GM21737 (cell line): ENCODE data around the gene RNF141.

Source experiments
- ATAC-seq: cut with Tn5 transposase; IDR thresholded peaks from one replicate; pipeline ENCODE4 v1.9.1; 2021; ENCODE audit warnings: mild to moderate bottlenecking, moderate library complexity; ENCODE audit not compliant: unreplicated experiment

Gene RNF141

DNA sequence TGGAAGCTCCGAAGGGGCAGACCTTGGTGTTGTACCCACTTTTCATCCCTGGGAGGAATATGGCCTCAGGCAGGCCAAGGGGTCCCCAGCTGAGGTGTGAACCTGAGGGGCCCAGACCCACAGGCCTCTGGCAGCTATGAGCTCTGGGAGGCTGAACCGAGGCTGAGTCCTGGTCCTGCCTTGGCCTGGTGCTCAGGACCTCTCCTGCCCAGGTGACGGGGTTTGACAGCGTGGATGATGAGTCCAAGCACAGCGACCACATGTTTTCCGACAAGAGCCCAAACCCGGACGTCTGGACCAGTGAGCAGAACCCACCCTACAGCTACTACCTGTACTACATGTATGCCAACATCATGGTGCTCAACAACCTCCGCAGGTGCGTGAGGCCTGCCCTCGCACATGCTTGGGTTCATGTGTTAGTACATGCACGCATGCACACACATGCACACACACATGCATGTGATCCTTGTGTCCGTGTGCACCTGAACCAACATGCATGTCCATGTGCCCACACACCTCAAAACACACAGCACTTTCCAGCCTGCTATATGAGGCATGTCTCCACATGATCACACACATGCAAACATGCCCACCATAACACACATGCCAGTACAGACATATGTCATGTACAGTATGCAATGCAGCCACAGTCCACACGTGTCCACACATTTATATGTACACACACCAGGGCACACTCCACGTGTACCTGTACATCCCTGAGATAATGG, 40.9 kb downstream of the RNF141 start:
- no peak for ATAC-seq

GRCh38 chr11:10499452-10499851, 41.5 kb downstream of the RNF141 start:
- no peak for ATAC-seq

- no peak for ATAC-seq
Observed at GRCh38 chr11:10498426-10499250, 42.3 kb downstream of the RNF141 start.

DNA sequence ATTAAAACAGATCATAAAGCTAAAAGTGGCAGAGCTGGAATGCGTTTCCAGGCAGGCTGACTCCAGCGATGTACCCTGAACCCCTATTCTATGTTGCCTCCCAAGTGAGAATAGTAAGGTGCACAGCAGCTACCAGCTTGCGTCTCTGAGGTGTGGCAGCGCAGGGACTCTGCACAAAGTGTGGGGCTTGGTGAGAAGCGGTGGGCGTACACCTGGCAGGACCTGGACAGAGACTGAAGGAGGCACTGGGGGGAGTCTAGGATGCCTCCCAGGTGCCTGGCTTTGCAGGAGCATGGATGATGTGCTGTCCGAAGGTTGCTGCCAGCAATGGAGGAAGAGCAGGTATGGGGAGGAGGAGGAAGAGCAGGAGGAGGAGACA, 43.0 kb downstream of the RNF141 start:
- ATAC-seq: no peak

DNA sequence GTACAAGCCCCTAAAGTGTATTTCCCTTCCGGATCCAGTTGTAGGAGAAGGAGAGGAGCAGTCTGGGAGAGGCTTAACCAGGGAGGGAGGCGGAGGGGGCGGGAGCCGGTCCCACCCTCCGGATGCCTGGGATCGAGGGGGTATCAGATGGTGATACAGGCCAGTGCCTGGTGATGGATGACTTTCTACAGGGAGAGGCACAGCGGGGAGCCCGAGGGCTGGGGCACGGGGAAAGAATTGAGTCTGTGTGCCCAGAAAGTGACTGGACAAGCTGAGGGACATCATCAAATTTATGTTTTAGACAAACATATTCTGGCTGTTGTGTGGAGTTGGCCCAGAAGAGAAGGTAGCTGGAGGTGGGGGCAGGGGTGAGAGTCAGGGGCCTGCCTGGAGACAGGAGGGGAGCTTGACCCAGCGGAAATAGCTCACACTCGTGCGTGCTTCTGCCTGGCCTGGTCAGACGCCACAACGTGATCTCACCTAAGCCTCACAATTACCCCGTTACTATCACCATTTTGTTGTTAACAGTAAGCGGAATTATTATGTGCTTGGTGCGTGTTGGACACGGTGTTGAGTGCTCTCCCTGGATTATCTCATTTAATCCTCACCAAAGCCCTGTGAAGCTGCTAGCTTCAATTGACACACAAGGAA, 43.5 kb downstream of the RNF141 start:
- no peak for ATAC-seq

DNA sequence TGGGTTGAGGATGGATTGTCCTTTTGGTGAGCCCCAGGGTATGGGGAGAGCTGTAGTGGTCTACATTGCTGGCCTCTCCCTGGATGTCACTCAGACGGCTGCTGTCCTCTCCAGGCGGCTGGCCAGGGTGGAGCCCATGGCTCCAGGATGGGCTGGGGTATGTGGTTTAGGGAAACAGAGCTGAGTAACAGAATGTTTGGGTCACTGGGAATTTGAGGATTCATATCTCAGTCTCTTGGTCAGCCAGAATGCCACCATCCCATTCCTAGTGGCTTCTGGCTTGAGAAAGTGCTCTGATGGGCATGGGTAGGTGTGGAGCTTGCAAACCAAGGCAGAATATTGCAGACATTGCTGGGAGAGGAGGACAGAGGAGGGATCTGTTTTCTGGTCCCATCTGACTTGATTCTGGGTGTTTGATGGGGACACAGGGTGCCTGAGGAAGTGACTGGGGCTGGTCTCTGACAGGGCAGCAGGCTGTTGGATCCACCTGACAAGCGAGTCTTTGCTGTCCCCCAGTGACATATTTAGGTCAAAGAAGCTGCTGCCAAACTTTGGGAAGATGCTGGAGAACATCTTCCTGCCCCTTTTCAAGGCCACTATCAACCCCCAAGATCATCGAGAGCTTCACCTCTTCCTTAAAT, 44.6 kb downstream of the RNF141 start:
- no peak for ATAC-seq

- ATAC-seq: no peak
Observed at GRCh38 chr11:10495464-10495786, 45.6 kb downstream of the RNF141 start.

DNA sequence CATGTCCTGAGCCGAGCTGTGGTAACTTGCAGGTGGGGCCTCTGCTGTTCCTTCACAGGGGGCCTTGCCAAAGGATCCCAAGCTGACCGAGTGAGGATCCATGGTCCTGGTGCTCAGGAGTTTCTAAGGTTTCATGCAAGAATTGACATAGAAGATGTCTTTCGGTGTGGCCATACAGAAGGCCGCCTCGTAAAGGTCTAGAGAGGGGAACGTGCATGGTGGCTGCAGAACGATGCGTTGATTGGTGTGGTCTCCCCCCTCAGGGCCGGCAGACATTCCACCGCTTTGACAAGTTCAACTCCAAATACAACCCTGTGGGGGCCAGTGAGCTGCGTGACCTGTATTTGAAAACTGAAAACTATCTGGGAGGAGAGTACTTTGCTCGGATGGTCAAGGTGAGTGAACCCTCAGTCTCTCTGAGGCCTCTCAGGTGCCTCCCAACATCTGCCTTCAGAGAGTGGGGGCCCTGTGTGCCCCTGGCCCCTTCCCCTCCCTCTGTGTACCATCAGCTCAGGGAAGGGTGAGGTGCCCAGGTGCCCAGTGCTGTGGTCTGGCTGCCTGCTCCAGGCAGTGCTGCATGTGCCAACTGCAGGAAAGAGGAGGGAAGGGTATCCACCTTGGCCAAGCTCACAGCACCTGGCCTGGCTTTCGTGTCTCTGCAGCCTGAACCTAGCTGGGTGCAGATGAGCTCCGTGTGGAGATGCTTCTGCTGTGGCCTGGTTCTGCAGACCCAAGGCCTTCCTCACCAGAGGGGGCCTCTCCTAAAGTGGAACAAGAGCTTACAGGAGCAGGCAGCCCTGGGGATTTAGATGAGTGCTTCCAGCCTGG, 46.1 kb downstream of the RNF141 start:
- no peak for ATAC-seq

- no peak for ATAC-seq
Observed at GRCh38 chr11:10493041-10493663, 47.8 kb downstream of the RNF141 start.

- ATAC-seq: no peak
Observed at GRCh38 chr11:10492084-10492483, 48.9 kb downstream of the RNF141 start.

GRCh38 chr11:10490398-10491241, 50.4 kb downstream of the RNF141 start:
- ATAC-seq: no peak

GRCh38 chr11:10490032-10490397, 51.0 kb downstream of the RNF141 start:
- no peak for ATAC-seq

DNA sequence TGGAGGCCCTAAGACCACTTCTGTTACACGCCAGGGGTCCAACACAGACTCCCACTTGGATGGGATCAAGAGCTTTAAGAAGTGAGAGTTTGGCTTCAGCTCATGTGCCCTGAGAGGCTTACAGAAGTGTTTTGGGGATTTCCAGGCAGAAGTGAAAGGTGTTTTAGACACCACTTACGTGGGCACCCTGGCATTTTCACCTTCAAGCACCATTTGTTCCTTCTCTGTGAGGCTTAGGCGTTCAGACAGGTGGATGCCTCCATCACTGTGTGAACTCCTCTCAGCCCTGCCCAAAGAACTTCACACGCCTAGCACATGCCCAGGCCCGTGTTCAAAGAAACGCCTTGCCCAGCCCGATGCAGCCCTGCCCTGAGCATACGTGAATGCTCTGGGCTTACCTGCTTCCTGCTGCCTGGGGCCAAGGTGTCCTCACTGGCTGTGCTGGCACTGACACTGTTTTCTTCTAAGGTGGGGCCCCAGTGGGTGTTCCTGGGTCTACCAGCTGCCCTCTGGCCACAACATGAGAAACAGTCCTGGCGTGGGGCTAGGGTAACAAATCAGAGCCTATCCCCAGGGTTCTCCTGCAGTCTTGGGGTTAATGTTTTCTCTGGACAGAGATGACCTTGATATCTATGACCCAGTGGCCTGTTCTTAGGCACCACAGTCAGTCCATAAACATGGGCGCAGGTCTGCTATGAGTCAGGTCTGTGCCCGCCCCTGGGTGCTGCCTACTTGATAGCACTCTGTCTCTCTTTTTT, 51.9 kb downstream of the RNF141 start:
- ATAC-seq: no peak

DNA sequence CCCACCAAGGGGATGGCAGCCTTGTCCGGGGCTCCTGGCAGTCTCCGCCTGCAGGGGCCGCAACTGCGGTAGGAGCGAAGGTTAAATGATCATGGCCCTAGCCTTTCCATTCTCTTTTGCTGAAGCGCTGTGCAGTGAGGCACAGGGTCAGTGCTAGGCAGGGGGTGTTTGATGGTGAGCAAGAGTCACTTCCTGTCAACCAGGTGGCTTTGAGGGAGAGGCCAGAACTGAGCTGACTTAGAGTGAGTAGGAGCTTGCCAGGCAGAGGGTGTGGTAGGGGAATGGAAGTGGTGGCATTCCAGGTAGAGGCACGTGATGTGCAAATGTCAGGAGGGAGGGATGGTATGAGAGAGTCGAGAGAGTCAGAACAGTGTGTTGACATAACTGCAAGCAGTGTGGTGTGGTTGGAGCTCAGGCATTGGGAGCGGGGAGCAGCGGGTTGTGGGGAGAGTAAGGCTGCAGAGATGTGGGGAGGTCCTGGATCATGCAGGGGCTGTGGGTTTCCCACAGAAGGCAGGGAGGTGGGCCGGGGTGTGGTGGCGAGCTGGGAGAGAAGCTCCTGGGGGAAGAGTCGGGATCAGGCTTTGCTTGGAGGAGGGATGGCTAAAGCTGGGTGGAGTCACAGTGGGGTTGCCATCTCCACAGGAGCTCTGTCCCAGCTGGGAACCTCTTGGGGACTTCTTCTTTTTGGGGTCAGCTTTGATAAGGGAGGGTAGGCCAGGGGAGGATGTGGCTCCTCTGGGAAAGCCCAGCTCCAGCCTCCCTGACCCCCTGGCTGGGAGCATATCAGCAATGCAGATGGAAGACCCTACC, 52.7 kb downstream of the RNF141 start:
- no peak for ATAC-seq

- ATAC-seq: no peak
Observed at GRCh38 chr11:10487002-10487647, 53.9 kb downstream of the RNF141 start.

DNA sequence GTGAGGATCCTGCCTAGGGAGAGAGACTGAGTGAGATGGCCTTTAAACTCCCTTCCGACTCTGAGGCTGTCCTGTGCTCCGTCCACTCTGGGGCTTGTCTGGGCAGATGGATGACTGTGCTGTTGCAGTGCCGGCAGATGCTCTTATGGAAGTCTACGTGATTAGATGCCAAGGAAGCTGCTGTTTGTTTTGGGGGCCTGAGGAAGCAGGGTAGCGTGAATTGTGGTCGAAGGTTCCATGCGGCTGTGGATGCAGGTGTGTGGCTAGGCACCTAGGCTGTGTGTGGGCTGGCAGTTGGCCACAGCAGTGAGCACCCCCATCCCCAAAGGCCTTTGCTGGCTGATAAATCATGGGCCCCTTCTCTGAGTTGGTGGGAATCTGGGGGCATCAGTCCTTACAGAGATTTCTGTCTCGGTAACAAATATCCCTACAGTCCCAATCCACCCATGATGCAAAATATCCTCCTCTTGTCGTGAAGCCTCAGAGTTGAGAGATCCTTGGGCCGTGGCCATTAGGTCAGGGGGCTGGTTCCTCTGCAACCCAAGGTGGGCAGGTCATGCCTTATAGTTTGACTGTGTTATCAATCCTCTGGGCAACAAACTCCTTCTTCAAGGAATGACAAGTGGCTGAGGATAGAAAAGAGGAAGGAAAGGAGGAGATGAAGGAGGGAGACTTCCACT, 54.7 kb downstream of the RNF141 start:
- ATAC-seq: no peak

DNA sequence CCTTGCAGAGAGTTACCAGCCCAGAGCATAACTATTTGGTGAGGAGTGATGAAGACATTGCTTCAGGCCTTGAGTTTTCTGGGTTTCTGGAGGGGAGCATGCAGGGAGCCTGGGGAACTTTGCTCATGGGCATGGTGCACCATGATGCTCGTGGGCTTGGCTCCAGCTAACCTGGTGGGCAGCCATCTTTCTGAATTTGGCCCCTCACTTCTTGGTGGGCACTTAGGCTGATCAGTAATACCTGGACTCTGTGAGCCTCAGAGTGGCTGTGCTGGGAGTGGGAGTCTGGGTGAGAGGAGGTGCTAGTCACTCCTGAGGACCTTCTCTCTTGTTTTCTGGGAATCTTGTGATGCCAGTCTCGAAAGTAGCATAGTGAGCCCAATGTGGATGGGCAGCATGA, 55.3 kb downstream of the RNF141 start:
- no peak for ATAC-seq
